K562 (cell line): ENCODE data around the gene DNAJC8. TPM values are rescaled to one million over a fixed set of nuclear protein-coding genes. Genes with fewer than 3 reads are reported as not detected.

Experiments
- CREBBP ChIP-seq: IDR thresholded peaks from one replicate; pipeline ENCODE4 v1.6.1; 2012; ENCODE audit warnings: low read depth, mild to moderate bottlenecking, control low read depth, inconsistent platforms, low read length
- ELK3 ChIP-seq: fragments of 450-650 bp; formaldehyde crosslinking; IDR thresholded peaks from 2 replicates; pipeline ENCODE4 v1.4.0; 2020; ENCODE audit warnings: mild to moderate bottlenecking
- GABPA ChIP-seq: fragments of 200-800 bp; sonication (Bioruptor generic); conservative IDR thresholded peaks from 2 replicates; pipeline ENCODE4 v1.6.1; 2016; ENCODE audit warnings: low read depth, missing genetic modification characterization, missing compliant biosample characterization
- HMBOX1 ChIP-seq: sonication (generic); IDR thresholded peaks from 2 replicates; pipeline ENCODE4 v1.6.1; 2016
- KLF13 ChIP-seq: fragments of 450-650 bp; IDR thresholded peaks from 2 replicates; pipeline ENCODE4 v1.6.1; 2016; ENCODE audit warnings: missing genetic modification characterization, low read depth, mild to moderate bottlenecking, missing compliant biosample characterization, moderate library complexity, borderline replicate concordance
- RAD21 ChIP-seq, 2 experiments: fragments of 250-450 bp in 1 of 2; fragments of 450-650 bp in 1 of 2; sonication (Bioruptor Pico) in 1 of 2; formaldehyde crosslinking in 1 of 2; IDR thresholded peaks in 1 of 2; conservative IDR thresholded peaks in 1 of 2; 2 replicates each; pipeline versions ENCODE4 v1.4.0 to v1.8.0; 2020 to 2022; ENCODE audit warnings: mild to moderate bottlenecking in 2 of 2, moderate library complexity in 1 of 2
- RB1 ChIP-seq: fragments of 450-650 bp; IDR thresholded peaks from 2 replicates; pipeline ENCODE4 v1.6.1; 2017; ENCODE audit warnings: low read depth, mild to moderate bottlenecking
- RBM22 ChIP-seq: fragments of 200-400 bp; formaldehyde crosslinking; IDR thresholded peaks from 2 replicates; pipeline ENCODE4 v1.6.1; 2018; ENCODE audit warnings: low read length, low read depth; ENCODE audit not compliant: poor library complexity, severe bottlenecking
- SMC3 ChIP-seq: conservative IDR thresholded peaks from 2 replicates; pipeline ENCODE4 v1.6.1; 2011; ENCODE audit warnings: low read depth, low read length, improper control_type of control experiment; ENCODE audit not compliant: insufficient read depth
- ZNF785 ChIP-seq: fragments of 250-450 bp; sonication (Bioruptor Pico); IDR thresholded peaks from 2 replicates; pipeline ENCODE4 v1.4.0; 2020; ENCODE audit warnings: mild to moderate bottlenecking
- polyA plus RNA-seq, 8 experiments: library from polyadenylated mRNA; depleted of rRNA in 4 of 8; stranded (reverse) in 5 of 8; unstranded in 3 of 8; fragments of >200 nt; fragmentation: Nextera tagmentation in 2 of 8; fragmentation: Illumina TruSeq in 1 of 8; extraction: Ambion mirVana in 2 of 8; extraction: Trizol in 1 of 8; gene quantifications; 2 replicates each; pipeline versions ENCODE4 v1.2.1 to v1.2.3, GENCODE V29; 2011 to 2014; ENCODE audit warnings: inconsistent platforms in 1 of 8, missing spikeins in 1 of 8
- total RNA-seq, 7 experiments: library from RNA; depleted of rRNA in 6 of 7; stranded (reverse); fragments of >200 nt in 6 of 7; fragmentation: Illumina TruSeq in 2 of 7; extraction: Trizol in 2 of 7; gene quantifications; 2 replicates each; pipeline versions ENCODE4 v1.2.1 to v1.2.3, GENCODE V29; 2011 to 2021; ENCODE audit warnings: low replicate concordance in 1 of 7
- TF ChIP-seq, protein P1 (sequence below): fragments of 450-650 bp; formaldehyde crosslinking; IDR thresholded peaks from 2 replicates; pipeline ENCODE4 v1.4.0; 2020; ENCODE audit warnings: mild to moderate bottlenecking, moderate library complexity
- TF ChIP-seq, protein P2 (sequence below): IDR thresholded peaks from 2 replicates; pipeline ENCODE4 v1.6.1; 2012; ENCODE audit warnings: low read depth, low read length, improper control_type of control experiment, borderline replicate concordance

Gene DNAJC8
- total and polyA plus RNA-seq, 9 of the 15 experiments (the other 6 are each of a cell fraction or from before 2014, with no cell fraction given) = 143 to 508 (median 209) TPM

DNA sequence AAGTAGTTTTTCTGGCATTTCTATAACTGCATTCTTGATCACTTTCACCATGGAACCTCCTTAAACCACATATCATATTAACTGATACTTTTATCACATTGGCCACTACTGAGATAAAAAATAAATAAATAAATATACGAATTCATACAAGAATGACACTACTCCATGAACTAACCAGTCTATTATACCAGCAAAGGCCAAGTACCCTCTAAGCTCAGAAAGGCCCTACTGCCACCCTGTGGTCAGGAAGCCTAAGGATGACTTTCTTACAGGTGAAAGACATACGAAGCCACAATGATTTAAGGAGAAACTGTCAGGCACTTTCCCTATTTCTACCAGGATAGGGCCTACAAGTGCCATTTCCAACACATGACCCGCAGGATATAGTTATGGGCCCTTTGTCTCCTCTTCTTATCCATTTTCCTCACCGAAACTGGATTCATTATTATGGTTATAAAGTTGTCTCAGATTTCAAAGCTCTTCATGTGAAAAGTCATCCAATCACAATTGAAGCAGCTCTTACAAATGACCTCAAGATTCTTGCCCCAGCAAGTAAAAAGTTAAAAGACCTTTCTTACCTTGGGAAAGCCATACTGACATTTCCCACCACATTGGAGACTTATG, 23.9 kb downstream of the DNAJC8 start (continued):
- TF ChIP-seq RBM22 (no peak), RAD21 (CRISPR knock-in tag; conservative IDR thresholded peaks at IDR 0.05 in 1 of 2, IDR thresholded peaks at IDR 0.05 in 1 of 2) (peak; percentile 91 to 97), GABPA (tag) (no peak), ELK3 (CRISPR knock-in tag) (no peak), ZNF785 (CRISPR knock-in tag) (no peak), HMBOX1 (peak; percentile 75; the same call in 1 of the 2 replicates), CREBBP (no peak), SMC3 (peak; percentile 77), RB1 (no peak), KLF13 (tag) (no peak)
- TF ChIP-seq, protein P1, sequence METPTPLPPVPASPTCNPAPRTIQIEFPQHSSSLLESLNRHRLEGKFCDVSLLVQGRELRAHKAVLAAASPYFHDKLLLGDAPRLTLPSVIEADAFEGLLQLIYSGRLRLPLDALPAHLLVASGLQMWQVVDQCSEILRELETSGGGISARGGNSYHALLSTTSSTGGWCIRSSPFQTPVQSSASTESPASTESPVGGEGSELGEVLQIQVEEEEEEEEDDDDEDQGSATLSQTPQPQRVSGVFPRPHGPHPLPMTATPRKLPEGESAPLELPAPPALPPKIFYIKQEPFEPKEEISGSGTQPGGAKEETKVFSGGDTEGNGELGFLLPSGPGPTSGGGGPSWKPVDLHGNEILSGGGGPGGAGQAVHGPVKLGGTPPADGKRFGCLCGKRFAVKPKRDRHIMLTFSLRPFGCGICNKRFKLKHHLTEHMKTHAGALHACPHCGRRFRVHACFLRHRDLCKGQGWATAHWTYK (CRISPR knock-in tag) = 0 out of 2 replicates have a peak, but pooled peaks have one; percentile 20
- TF ChIP-seq, protein P2, sequence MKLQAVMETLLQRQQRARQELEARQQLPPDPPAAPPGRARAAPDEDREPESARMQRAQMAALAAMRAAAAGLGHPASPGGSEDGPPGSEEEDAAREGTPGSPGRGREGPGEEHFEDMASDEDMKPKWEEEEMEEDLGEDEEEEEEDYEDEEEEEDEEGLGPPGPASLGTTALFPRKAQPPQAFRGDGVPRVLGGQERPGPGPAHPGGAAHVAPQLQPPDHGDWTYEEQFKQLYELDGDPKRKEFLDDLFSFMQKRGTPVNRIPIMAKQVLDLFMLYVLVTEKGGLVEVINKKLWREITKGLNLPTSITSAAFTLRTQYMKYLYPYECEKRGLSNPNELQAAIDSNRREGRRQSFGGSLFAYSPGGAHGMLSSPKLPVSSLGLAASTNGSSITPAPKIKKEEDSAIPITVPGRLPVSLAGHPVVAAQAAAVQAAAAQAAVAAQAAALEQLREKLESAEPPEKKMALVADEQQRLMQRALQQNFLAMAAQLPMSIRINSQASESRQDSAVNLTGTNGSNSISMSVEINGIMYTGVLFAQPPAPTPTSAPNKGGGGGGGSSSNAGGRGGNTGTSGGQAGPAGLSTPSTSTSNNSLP = peak; percentile 63; the same call in 1 of the 2 replicates
